ENCODE results near the gene XIRP1. TPM values are rescaled to one million over a fixed set of nuclear protein-coding genes. Genes with fewer than 3 reads are reported as not detected.

The XIRP1 gene
- total and polyA plus RNA-seq, 2 of the 13 experiments (the other 11 are each of a cell fraction or from before 2014, with no cell fraction given): not detected

DNA sequence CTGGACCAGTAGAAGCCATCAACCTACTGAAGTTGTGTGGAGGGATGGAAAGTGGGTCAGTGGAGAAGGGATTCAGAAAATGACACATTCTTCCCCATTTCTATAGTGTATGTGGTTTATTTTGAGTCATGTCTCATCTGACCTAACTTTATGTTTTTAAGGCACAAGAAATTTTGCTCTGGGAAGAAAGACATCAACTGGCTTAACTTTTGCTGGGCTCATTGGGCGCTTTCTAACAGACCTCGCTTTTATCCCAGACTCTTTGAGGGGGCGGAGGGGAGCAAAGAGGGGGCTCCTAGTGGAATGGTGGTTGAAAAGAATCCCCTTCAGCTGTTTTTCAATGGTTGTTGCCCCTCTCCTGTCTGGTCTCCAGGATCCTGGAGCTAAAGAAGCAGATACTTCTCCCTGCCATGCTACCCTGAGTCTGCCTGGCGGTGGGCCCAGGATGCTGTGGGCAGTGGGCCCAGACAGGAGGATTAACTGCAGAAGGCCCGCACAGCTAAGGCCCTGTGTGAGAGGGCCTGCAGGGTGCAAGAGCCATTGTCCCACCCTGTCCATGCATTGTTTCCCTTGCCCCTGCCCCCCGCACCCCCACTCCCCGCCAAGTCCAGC, 53.5 kb downstream of the XIRP1 start:
- 89% methylated on average over 5 of the region's 7 CpGs for WGBS (ENCODE audit: low lambda C conversion rate)
- intact Hi-C loops (cut with micrococcal nuclease; ENCODE audit: unreplicated experiment) (no loop called here), in situ Hi-C loops (cut with HindIII; ENCODE audit: extremely low pct_ligation_motif_present, low pct_unique_long_range_greater_than_20kb) (no loop called here)
- no peak for FAIRE-seq
- H2AFZ ChIP-seq (ENCODE audit: low read length): no peak overlapping the region
- H3K27me3 ChIP-seq (ENCODE audit: control insufficient read depth in 1 of 2, insufficient read depth in 2 of 2, low read length in 2 of 2): no peaks in the 10 kb centered on the region
- no TSS peak for BruUV-seq (replicated peaks)
- no peak for ATAC-seq
- no peak overlapping the region for H3K27ac ChIP-seq (ENCODE audit: extremely low read length, insufficient read depth, low read length)
- no peak for DNase-seq (ENCODE audit: low spot score)
- no peak overlapping the region for H3K4me2 ChIP-seq (ENCODE audit: low read depth, low read length)
- ChIA-PET POLR2A (no interaction called here), CTCF (ENCODE audit: low intra/inter-chr PET ratio, low total read pairs) (no interaction called here)
- peaks cover 13 to 23% of the 10 kb centered on the region in 2 experiments; a peak in 4 of 5 replicates for H3K36me3 ChIP-seq (replicated peaks in 1 of 2; ENCODE audit: control insufficient read depth in 1 of 2, insufficient read depth in 2 of 2, low read length in 2 of 2)
- no peaks in the 10 kb centered on the region for H3K9me3 ChIP-seq (ENCODE audit: low read length)
- no peaks in the 10 kb centered on the region for H3K4me1 ChIP-seq (ENCODE audit: insufficient read depth, low read length)
- peaks cover 3% of the 10 kb centered on the region; the same call in 1 of the 2 replicates for H4K20me1 ChIP-seq (ENCODE audit: insufficient read depth, low read length)
- H3K9ac ChIP-seq (ENCODE audit: insufficient read depth, low read depth, low read length): no peak overlapping the region
- H3K4me3 ChIP-seq (replicated peaks in 1 of 3; ENCODE audit: insufficient read depth in 1 of 3, low read depth in 2 of 3, low read length in 3 of 3): no peak overlapping the region
- H3K79me2 ChIP-seq (ENCODE audit: insufficient read depth, low read length): no peaks in the 10 kb centered on the region
- TF ChIP-seq ZNF839 (CRISPR knock-in tag; IDR thresholded peaks at IDR 0.05; ENCODE audit: borderline replicate concordance): no peak
- TF ChIP-seq, protein P1, sequence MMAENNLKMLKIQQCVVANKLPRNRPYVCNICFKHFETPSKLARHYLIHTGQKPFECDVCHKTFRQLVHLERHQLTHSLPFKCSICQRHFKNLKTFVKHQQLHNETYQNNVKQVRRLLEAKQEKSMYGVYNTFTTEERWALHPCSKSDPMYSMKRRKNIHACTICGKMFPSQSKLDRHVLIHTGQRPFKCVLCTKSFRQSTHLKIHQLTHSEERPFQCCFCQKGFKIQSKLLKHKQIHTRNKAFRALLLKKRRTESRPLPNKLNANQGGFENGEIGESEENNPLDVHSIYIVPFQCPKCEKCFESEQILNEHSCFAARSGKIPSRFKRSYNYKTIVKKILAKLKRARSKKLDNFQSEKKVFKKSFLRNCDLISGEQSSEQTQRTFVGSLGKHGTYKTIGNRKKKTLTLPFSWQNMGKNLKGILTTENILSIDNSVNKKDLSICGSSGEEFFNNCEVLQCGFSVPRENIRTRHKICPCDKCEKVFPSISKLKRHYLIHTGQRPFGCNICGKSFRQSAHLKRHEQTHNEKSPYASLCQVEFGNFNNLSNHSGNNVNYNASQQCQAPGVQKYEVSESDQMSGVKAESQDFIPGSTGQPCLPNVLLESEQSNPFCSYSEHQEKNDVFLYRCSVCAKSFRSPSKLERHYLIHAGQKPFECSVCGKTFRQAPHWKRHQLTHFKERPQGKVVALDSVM (CRISPR knock-in tag; IDR thresholded peaks at IDR 0.05): no peak
- no peak for TF ChIP-seq POGK (CRISPR knock-in tag; conservative IDR thresholded peaks at IDR 0.05)
- no peak for TF ChIP-seq ZNF746 (CRISPR knock-in tag; IDR thresholded peaks at IDR 0.05)
- TF ChIP-seq NCOA5 (CRISPR knock-in tag; IDR thresholded peaks at IDR 0.05): no peak
- TF ChIP-seq ATF2 (CRISPR knock-in tag; IDR thresholded peaks at IDR 0.05): no peak
- no peak for TF ChIP-seq AGO1 (IDR thresholded peaks at IDR 0.05; ENCODE audit: low read depth, low read length, poor library complexity, severe bottlenecking)
